Naive thymus-derived CD8-positive, alpha-beta T cell (primary cell): Measurements from ENCODE around the gene VDAC1. TPM values are rescaled to one million over a fixed set of nuclear protein-coding genes. Genes with fewer than 3 reads are reported as not detected.

Experiments used
- ATAC-seq, 2 donors: fragments of 150-1000 bp; cut with Tn5 transposase in 1 of 2; sonication (Bioruptor Pico), chemical (Tn5 transposase) in 1 of 2; 1 replicate in 1 of 2; 2 replicates in 1 of 2; pipeline ENCODE4 v1.10.0; 2021; ENCODE audit warnings: mild to moderate bottlenecking in 2 of 2, moderate library complexity in 2 of 2
- POLR2A ChIA-PET: fragments of 350-600 bp; sonication (Branson Sonifier 250); formaldehyde crosslinking; loops from one replicate; lab custom pipeline; 2021; ENCODE audit warnings: antibody characterized with exemption; lab: Charles Lee
- DNase-seq, 10 donors: peaks; one replicate each; pipeline versions ENCODE4 v3.0.0 to v3.0.0-alpha.2; 2020 to 2022
- H3K27ac Mint-ChIP-seq, 10 donors: one replicate each; pipeline ENCODE4 v1.8.0; 2020 to 2022; ENCODE audit warnings: mild to moderate bottlenecking in 10 of 10, mixed read lengths in 10 of 10, moderate library complexity in 4 of 10, inconsistent platforms in 1 of 10
- H3K27me3 Mint-ChIP-seq, 5 donors: one replicate each; pipeline ENCODE4 v1.8.0; 2021 to 2022; ENCODE audit warnings: mixed read lengths in 5 of 5
- H3K36me3 Mint-ChIP-seq, 3 donors: one replicate each; pipeline ENCODE4 v1.8.0; 2020 to 2022; ENCODE audit warnings: mixed read lengths in 3 of 3, mild to moderate bottlenecking in 2 of 3, inconsistent platforms in 1 of 3
- H3K4me1 Mint-ChIP-seq, 4 donors: one replicate each; pipeline ENCODE4 v1.8.0; 2021 to 2022; ENCODE audit warnings: mixed read lengths in 4 of 4
- H3K4me3 Mint-ChIP-seq, 10 donors: one replicate each; pipeline ENCODE4 v1.8.0; 2020 to 2022; ENCODE audit warnings: mild to moderate bottlenecking in 10 of 10, mixed read lengths in 10 of 10, moderate library complexity in 6 of 10, inconsistent platforms in 1 of 10
- H3K9me3 Mint-ChIP-seq, 9 donors: one replicate each; pipeline ENCODE4 v1.8.0; 2020 to 2022; ENCODE audit warnings: mixed read lengths in 9 of 9, mild to moderate bottlenecking in 3 of 9, inconsistent platforms in 1 of 9, moderate library complexity in 1 of 9
- polyA plus RNA-seq, 3 donors: library from polyadenylated mRNA; unstranded; fragments of 300-500 nt; fragmentation: Illumina TruSeq; gene quantifications; one replicate each; pipeline ENCODE4 v1.2.3, GENCODE V29; 2021
- total RNA-seq, 8 experiments: library from RNA in 2 of 8; stranded (reverse) in 2 of 8; gene quantifications; one replicate each; pipeline ENCODE4 v1.2.3 and lab custom pipeline; 2021 to 2026

The VDAC1 gene, protein sequence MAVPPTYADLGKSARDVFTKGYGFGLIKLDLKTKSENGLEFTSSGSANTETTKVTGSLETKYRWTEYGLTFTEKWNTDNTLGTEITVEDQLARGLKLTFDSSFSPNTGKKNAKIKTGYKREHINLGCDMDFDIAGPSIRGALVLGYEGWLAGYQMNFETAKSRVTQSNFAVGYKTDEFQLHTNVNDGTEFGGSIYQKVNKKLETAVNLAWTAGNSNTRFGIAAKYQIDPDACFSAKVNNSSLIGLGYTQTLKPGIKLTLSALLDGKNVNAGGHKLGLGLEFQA
- 10 to 100 TPM; 42.6 to 43.2 TPM for total RNA-seq
- polyA plus RNA-seq, result 10 to 100 TPM; 64.4 to 72.9 (median 68.3) TPM
- total RNA-seq (lab: John Stamatoyannopoulos, UW), result 49.4 to 427 (median 71.9) reads per million in 6 experiments

DNA sequence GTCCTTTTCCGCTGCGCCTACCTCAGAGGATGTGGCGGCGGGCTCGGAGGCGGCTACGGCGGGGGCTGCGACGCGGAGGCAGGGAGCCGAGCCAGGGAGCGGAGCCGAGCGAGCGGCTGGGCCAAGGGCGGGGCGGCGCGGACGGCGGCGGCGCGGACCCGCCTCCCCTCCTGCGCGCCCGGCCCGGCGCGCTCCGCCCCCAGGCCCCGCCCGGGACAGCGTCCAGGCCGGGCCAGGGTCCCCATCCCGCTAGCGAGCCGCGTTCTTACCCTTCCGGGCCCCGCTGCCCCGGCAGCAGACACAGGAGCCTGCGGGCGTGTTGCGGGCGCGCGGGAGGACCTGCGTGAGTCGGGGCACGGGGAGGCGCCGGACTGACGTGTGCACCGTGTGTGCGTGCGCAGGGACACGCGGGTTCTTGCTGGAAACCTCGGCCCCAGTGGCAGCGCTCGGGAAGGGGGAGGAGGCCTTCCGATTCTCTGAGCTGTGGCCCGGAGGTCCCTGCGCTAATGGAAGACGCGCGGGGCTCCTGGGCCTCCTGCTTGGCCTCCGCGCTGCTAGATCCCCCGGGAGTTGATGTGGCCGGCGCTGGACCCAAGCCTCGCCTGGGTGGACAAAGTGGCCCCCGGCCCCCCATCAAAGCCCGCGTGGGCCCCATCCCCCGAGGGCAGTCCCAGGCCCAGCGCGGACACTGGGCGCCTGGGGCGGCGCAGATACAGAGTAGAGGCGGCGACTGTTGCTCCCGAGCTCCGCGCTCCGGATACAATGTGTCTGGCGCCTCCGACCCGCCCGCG, at the start of gene VDAC1:
Gene VDAC1 (minus strand): TSS at position 350 of the 791 bp plus-strand sequence. CDS start 11,963 bp downstream, outside the sequence.
- Mint-ChIP-seq H3K27me3 (no peaks in the 10 kb centered on the region), H3K4me1 (peaks cover 21 to 51% (median 43%) of the 10 kb centered on the region in 4 donors), H3K9me3 (no peaks in the 10 kb centered on the region), H3K36me3 (peaks cover 0 to 10% (median 0%) of the 10 kb centered on the region in 3 donors), H3K4me3 (peak within 1 kb of the TSS; percentile 86 to 95 (median 92)), H3K27ac (peak within 1 kb of the TSS; percentile 90 to 98 (median 95))
- POLR2A ChIA-PET, result interaction anchor here (0.6 to 2.9 kb wide), 18 partner anchors 21 to 631 kb away, joined by 3 to 19 read pairs (median 4); partner anchors contain the start of genes PPP2CA, SKP1 and TCF7
- ATAC-seq, result peak; percentile 80 to 81
- DNase-seq, result peak; percentile 70 to 93 (median 88)

DNA sequence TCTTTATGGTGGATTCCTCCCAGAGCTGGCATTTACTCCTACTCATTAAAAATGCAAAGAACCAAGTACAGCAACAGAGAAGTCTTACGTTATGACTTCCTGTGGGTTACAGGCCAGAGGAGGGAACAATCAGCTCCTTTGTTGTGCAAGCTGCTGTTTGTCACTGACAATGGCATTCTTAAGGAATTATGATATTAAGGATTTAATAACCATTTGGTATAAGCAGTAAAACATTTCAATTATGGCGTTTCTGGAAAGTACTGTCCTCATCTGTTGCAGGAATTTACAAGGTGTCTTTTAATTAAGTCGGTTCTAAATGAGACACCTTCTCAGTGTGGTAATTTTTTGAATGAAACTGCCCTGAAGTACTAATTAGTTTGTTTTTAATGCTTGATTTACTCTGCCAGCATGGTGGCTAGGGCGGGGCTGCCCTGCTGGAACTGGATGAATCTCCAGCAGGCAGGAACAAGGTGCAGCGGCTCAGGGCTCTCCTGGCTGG, 49.1 kb upstream of the VDAC1 start:
- no peaks in the 10 kb centered on the region for H3K27me3 Mint-ChIP-seq
- no peaks in the 10 kb centered on the region for H3K36me3 Mint-ChIP-seq
- H3K9me3 Mint-ChIP-seq, result no peaks in the 10 kb centered on the region
- H3K4me1 Mint-ChIP-seq, result peaks cover 25 to 57% (median 54%) of the 10 kb centered on the region in 4 donors
- POLR2A ChIA-PET, result interaction anchor here (0.5 to 5.1 kb wide), 5 partner anchors 12 to 178 kb away, joined by 3 to 60 read pairs (median 4); no protein-coding TSS in a partner anchor
- peak overlapping the region; percentile 76 to 96 (median 91) for H3K27ac Mint-ChIP-seq
- H3K4me3 Mint-ChIP-seq, result peak overlapping the region; percentile 45 to 79 (median 74)
- peak; percentile 86 to 93 for ATAC-seq
- DNase-seq, result peak in 2 of 10 donors; percentile 41 to 43

DNA sequence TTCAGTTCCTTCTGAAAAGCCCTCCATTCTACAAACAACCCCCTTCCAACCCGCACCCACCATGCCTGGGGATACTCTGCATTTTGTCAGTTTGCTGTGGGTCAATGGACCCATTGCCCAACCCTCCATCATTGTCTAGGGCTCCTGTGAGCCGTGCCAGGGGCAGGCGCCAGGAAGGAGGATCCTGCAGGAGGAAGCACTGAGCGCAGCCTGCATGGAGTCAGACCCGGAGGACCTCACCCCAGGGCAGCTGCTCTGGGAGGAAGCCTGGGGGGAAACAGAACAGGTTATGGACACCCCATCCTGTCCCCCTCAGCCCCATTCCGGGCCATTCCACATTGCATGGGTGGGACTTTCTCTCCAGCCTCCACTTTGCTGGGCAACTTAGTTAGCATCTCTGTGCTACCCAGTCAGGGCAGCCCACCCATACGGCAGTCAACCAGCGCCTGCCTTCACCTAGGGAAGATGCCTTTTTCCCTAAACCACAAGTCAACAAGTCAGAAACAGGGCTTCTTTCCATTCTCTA, 48.6 kb upstream of the VDAC1 start:
- Mint-ChIP-seq H3K27ac (peak overlapping the region; percentile 76 to 96 (median 91)), H3K4me3 (peak overlapping the region; percentile 45 to 79 (median 74)), H3K36me3 (no peaks in the 10 kb centered on the region), H3K9me3 (no peaks in the 10 kb centered on the region), H3K4me1 (peaks cover 26 to 62% (median 54%) of the 10 kb centered on the region in 4 donors), H3K27me3 (no peaks in the 10 kb centered on the region)
- POLR2A ChIA-PET, result interaction anchor here (0.5 to 5.1 kb wide), 5 partner anchors 11 to 179 kb away, joined by 3 to 60 read pairs (median 4); no protein-coding TSS in a partner anchor
- DNase-seq (no peak), ATAC-seq (peak; percentile 25 to 32)

DNA sequence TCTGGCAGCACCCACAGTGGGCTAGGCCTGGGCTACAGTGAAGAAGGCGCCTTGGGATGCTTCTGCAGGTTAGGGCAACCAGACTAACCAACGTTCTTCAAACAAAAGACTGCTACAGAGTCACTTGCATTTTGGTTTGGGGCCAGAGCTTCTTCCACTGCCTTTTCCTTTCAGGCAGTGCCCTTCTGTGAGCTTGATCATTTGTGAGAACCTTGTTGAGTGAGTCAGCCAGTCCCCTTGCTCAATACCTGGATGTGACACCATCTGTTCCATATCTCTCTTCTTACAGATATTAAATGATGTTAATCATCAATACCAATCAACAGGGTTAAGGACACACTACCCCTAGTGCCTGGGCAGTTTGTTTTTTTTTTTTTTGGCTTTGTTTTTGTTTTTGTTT, 46.5 kb upstream of the VDAC1 start:
- peak overlapping the region in 9 of 10 donors; percentile 2 to 90 (median 69) for H3K27ac Mint-ChIP-seq
- peak overlapping the region in 3 of 10 donors; percentile 3 to 19 (median 18) for H3K4me3 Mint-ChIP-seq
- ATAC-seq (peak in 1 of 2 donors; percentile 16), DNase-seq (no peak)
- POLR2A ChIA-PET, result interaction anchor here (0.6 to 5.1 kb wide), 5 partner anchors 9 to 30 kb away, joined by 3 to 60 read pairs (median 4); no protein-coding TSS in a partner anchor
- H3K9me3 Mint-ChIP-seq, result no peaks in the 10 kb centered on the region
- H3K27me3 Mint-ChIP-seq, result no peaks in the 10 kb centered on the region
- H3K36me3 Mint-ChIP-seq, result no peaks in the 10 kb centered on the region
- H3K4me1 Mint-ChIP-seq, result peaks cover 33 to 77% (median 68%) of the 10 kb centered on the region in 4 donors

DNA sequence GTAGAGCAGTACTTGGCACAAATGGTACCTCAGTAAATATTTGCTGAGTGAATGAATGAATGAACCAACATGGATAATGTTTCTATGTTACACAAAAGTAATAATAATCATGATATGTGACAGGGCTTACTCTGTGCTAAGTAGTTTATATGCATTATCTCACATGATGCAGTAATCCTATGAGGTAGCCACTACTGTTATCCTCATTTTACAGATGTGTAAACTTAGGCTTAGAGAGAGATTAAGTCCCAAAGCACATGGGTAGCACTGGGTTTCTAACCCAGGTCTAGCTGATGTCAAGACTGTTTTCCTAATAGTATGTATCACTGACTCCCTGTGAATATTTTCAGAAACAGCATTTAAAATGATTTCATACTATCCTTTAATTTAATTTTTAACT, 44.1 kb upstream of the VDAC1 start:
- H3K4me1 Mint-ChIP-seq, result peaks cover 30 to 75% (median 61%) of the 10 kb centered on the region in 4 donors
- ATAC-seq (no peak), DNase-seq (no peak)
- no peaks in the 10 kb centered on the region for H3K27me3 Mint-ChIP-seq
- no peaks in the 10 kb centered on the region for H3K9me3 Mint-ChIP-seq
- peak overlapping the region in 1 of 10 donors; percentile 16 for H3K27ac Mint-ChIP-seq
- no peaks in the 10 kb centered on the region for H3K36me3 Mint-ChIP-seq
- no peak overlapping the region for H3K4me3 Mint-ChIP-seq
- POLR2A ChIA-PET, result interaction anchor here (1.5 kb wide), 1 partner anchor 10 kb away, joined by 3 read pairs; no protein-coding TSS in a partner anchor

DNA sequence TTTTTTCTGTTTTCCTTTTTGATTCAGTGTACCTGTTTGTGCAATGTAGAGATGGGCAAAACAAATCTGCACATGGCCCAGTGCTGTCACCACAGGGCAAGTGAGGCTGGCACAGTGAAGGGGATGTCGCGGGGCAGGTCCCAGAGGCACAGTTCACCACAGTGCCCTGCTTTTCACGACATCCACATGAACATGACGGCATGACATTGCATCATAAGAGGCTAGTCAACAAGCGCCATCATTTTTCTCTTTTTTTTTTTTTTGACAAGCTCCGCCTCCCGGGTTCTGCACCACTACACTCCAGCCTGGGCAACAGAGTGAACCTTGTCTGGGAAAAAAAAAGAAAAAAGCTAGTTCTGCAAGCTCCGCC, 42.9 kb upstream of the VDAC1 start:
- Mint-ChIP-seq H3K4me3 (no peak overlapping the region), H3K9me3 (no peaks in the 10 kb centered on the region), H3K27ac (peak overlapping the region in 1 of 10 donors; percentile 43), H3K36me3 (no peaks in the 10 kb centered on the region), H3K4me1 (peaks cover 26 to 75% (median 61%) of the 10 kb centered on the region in 4 donors), H3K27me3 (no peaks in the 10 kb centered on the region)
- POLR2A ChIA-PET, result interaction anchor here (0.6 to 1.3 kb wide), 3 partner anchors 22 to 505 kb away, joined by 3 to 5 read pairs (median 4); no protein-coding TSS in a partner anchor
- peak in 1 of 2 donors; percentile 36 for ATAC-seq
- no peak for DNase-seq

DNA sequence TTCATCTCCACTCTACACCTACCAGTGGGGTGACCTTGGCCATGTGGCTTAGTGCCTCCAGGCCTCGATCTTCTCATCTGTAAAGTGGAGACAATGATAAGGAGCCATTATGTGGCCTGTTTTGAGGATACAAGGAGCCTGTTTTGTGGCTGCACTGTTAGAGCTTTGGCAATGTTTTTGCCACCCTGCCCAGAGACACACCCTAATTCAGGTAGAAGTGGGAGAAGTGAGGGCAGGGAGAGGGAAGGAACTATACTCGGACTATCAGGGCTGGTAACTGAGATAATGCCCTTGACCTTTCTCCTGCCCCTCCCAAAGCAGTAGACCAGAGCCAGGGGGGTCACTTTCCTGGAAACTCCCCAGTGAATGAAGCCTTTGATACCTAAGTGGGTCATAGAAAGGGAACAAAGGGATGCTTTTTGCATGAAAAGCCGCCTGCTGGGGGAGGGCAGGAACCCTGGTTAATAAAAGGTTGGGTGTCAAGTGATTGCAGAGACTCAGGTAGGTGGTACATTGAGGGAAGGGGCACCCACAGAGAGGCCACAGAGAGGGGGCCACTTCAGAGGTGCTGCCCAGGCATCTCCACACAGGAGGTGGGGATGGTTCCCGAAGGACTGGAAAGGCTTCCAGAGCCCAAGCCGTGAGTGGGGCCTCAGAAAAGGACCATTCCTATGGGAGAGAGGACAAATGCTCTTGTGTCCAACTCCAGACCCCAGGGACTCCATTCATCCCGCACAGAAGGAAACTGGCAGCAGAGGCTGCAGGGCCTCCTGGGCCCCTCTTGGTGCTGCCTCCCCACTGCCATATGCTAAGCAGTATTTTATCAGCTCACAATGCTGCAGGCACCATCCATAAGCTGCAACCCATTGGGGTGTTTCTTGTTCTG, 42.3 kb upstream of the VDAC1 start:
- Mint-ChIP-seq H3K36me3 (no peaks in the 10 kb centered on the region), H3K27ac (peak overlapping the region in 9 of 10 donors; percentile 10 to 65 (median 38)), H3K9me3 (no peaks in the 10 kb centered on the region), H3K27me3 (no peaks in the 10 kb centered on the region), H3K4me3 (peak overlapping the region in 2 of 10 donors; percentile 22 to 45), H3K4me1 (peaks cover 26 to 75% (median 61%) of the 10 kb centered on the region in 4 donors)
- POLR2A ChIA-PET, result interaction anchor here (0.6 to 1.3 kb wide), 3 partner anchors 8 to 26 kb away, joined by 4 to 8 read pairs (median 5); no protein-coding TSS in a partner anchor
- ATAC-seq, result no peak
- DNase-seq, result no peak

DNA sequence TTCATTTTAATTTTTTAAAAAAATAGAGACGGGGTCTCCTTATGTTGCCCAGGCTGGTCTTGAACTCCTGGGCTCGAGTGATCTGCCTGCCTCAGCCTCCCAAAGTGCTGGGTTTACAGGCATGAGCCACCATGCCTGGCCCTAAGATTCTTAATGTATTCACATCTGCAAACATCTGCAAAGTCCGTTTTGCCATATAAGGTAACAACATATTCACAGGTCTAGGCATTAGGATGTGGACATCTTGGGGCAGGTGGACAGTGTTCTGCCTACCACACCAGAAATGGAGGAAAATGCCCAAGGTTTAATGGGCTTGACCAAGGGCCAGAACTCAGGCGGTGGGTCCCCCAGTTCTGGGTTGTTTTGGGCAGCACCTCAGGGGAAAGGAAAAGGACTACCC, 41.6 kb upstream of the VDAC1 start:
- Mint-ChIP-seq H3K27me3 (no peaks in the 10 kb centered on the region), H3K36me3 (no peaks in the 10 kb centered on the region), H3K4me3 (no peak overlapping the region), H3K4me1 (peaks cover 27 to 75% (median 61%) of the 10 kb centered on the region in 4 donors), H3K9me3 (no peaks in the 10 kb centered on the region), H3K27ac (peak overlapping the region in 1 of 10 donors; percentile 44)
- ATAC-seq (no peak), DNase-seq (no peak)
- POLR2A ChIA-PET, result interaction anchor here (0.6 kb wide), 1 partner anchor 9 kb away, joined by 8 read pairs; no protein-coding TSS in a partner anchor

DNA sequence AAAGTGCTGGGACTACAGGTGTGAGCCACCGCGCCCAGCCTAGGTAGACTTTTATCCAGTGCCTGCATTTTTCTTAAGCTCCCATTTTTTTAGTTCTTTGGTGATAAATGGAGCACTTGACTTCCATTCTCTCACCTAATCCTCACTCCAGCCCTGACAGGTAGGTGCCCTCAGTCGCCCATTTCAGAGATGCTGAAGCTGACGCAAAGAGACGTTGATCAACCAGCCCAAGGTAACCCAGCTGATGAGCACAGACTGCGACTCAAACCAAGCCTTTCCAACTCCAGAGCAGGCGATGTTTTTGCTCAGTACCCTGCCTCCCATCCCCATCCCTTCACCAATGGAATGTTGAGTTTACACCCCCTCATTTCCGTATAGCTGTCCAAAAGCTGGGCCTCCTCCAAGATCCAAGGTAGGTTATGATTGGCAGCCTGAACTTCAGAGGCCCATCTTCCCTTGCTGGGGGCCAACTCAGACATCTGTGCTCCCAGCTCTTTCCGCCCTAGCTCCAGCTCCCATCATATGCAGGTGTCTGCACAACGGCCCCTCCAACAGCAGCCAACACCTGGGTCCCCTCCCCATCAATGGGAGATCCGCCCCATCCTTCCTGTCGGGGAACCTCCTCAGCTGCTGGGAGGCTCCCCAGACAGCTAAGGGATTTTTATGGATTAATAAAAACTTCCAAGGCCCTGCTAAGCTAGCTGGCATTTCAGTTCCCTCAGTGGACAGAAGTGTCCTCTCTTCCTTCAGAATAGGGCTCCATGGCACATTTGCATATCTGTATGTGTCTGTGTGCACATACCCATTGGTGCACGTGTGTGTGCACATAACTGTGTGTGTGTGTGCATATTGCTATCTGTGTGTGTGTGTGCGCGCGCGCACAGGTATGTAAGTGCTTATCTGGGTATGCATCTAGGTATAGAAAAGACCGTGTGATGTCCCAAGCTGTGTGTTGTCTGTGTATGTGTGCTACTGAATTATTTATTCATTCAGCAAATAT, 39.3 kb upstream of the VDAC1 start:
- peaks cover 25 to 81% (median 68%) of the 10 kb centered on the region in 4 donors for H3K4me1 Mint-ChIP-seq
- no peaks in the 10 kb centered on the region for H3K36me3 Mint-ChIP-seq
- DNase-seq, result no peak
- peak overlapping the region in 6 of 10 donors; percentile 18 to 66 (median 44) for H3K4me3 Mint-ChIP-seq
- H3K27me3 Mint-ChIP-seq, result no peaks in the 10 kb centered on the region
- H3K27ac Mint-ChIP-seq, result peak overlapping the region; percentile 14 to 91 (median 70)
- POLR2A ChIA-PET, result interaction anchor here (0.7 to 7.1 kb wide), 6 partner anchors 9 to 132 kb away, joined by 3 to 60 read pairs (median 8); partner anchors contain the start of gene SKP1
- H3K9me3 Mint-ChIP-seq, result no peaks in the 10 kb centered on the region
- ATAC-seq, result no peak
